GM18867 (cell line): Measurements from ENCODE around the gene CENPM.

ENCODE experiments used
- ATAC-seq: cut with Tn5 transposase; IDR thresholded peaks from one replicate; pipeline ENCODE4 v1.9.1; 2021; ENCODE audit warnings: mild to moderate bottlenecking, moderate library complexity; ENCODE audit not compliant: unreplicated experiment

CENPM gene

DNA sequence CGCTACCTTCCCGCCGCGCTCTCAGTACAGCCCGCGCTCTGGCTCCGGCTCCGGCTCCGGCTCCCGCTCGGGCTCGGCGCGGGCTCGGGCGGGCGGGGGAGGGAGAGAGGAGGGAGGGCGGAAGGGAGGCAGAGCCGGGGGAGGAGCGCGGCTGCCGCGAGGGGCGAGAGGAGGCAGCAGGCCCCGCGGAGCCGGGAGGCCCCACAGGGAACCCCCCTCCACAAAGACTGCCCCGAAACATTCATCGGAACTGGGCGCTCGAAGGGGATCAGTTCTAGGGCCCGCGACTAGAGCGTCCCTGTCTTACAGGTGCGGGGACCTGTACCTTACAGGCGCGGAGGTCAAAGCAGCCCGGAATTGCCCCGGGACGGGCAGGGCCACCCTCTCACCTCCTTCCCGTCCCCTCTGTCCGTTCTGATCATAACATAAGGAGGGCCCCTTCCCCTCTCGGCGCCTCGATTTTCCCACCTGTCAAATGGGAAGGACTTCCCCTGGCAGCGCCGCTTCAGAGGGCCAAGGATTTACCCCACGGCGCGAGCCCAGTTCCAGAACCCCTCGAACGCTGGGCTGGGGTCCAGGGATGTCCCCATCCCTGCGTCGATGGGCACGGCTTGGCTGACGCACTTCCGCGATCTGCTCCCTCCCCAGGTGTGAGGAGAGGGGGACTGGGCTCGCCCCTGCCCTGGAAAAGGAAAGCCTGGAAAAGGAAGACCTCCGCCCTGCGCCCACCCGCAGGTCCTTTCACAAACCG lies 31.7 kb downstream of the CENPM start, which contains the start of gene SHISA8:
TSS of gene SHISA8 (minus strand) at position 40 of the 751 bp plus-strand sequence. CDS start 407 bp downstream, outside the sequence.
- ATAC-seq: no peak

- ATAC-seq: no peak
Observed at GRCh38 chr22:41914611-41915034, 32.3 kb downstream of the CENPM start.

- no peak for ATAC-seq
Observed at GRCh38 chr22:41913842-41914534, 33.0 kb downstream of the CENPM start.

DNA sequence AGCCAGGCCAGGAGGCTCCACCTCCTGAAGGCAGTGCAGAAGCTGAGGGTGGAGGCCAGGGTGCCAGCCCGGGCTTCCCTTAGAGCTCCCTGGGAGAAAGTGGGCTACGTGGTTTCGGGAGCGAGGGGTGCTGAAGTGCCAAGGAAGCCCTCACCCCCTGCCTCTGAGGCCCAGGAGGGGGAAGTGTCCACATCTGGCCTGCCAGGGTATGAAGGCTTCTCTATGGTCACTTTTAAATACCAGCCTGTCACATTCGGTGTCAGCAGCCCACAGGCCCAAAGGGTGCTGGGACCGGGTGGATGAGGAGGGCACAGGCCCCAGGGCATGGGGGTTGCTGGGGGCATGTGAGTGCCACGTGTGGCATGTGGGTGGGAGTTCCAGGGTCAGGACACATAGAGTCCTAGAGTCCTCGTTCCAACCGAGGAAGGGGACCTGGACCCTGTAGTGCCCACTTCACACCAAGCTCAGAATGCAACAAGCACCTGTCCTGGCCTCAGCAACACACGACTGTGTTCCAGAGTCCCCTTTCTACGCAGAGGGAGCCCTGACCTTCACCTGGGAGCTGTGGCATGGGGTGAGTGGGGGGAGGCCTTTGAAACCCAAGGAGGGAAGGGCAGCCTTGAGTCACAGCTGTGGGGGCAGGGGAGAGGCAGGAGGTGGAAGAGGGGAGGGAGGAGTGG lies 33.8 kb downstream of the CENPM start:
- ATAC-seq: no peak

DNA sequence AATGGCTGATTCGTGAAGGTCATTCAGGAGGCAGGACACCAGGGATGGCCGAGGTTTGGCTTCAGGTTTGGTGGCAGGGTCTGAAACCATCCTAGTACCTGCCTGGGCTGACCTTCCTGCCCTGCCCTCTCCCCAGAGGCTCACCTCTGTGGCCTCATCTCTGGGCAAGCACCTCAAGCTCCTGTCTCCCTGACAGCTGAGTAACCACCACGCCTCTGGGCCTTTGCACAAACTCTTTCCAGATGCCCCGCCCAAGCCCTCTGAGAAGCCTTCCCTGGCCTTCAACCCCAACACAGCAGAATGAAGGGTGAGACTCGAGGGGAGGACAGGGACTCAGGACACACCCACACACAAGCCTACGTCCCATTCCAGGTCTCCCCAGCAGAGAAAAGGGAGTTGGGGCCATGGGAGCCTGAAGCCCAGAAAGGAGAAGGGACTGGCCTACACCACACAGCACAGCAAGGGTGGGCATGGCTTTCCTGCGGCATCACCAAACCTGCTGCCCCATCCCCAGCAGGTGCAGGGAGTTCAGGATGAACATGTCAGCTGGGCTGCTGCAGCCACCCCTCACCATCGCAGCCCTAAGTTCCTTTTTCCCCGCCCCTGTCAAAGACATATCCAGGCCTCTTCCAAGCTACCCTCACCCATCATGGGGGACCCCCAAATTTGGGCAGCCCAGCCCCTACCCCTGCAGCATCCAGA lies 34.5 kb downstream of the CENPM start:
- no peak for ATAC-seq

- ATAC-seq: no peak
Observed at GRCh38 chr22:41911001-41911611, 35.8 kb downstream of the CENPM start.

GRCh38 chr22:41910050-41911000 lies 36.6 kb downstream of the CENPM start:
- ATAC-seq: no peak

- no peak for ATAC-seq
Observed at GRCh38 chr22:41909310-41910049, 37.5 kb downstream of the CENPM start.

DNA sequence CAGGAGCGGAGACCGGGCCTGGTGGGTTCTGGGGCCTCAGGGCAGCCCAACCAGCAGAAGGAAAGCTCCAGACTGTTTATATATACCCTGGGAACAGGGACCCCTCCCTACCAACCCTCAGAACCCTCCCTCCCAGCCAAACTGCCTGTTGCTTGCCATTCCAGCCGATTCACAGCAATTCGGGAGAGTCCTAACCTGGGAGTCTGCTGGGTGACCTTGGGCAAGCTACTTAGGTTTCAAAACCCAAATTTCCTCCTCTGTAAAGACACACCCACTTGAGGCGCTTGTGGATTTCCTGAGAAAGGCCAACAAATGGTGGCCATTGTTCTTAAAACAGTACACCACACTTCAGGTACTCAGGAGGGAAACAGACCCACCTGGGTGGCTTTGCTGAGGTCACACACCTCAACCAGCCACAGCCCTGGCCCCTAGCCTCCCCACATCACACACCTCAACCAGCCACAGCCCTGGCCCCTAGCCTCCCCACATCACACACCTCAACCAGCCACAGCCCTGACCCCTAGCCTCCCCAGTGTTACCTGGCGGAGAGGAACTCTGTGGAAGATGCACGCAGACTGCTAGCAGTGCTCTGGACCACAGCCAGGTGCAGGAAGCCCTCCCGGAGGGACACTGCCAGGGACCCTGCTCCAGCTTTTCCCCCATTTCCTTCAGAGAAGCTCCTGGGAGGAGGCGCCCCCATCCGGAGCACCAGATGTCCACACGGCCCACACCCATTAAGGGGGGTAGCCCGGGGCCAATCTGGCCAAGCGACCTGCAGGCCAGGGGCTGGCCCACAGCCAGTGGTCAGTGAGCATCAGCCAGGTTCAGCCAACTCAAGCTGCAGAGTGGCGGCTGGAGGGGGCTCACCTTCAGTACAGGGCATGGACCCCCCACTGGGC lies 38.3 kb downstream of the CENPM start:
- no peak for ATAC-seq

DNA sequence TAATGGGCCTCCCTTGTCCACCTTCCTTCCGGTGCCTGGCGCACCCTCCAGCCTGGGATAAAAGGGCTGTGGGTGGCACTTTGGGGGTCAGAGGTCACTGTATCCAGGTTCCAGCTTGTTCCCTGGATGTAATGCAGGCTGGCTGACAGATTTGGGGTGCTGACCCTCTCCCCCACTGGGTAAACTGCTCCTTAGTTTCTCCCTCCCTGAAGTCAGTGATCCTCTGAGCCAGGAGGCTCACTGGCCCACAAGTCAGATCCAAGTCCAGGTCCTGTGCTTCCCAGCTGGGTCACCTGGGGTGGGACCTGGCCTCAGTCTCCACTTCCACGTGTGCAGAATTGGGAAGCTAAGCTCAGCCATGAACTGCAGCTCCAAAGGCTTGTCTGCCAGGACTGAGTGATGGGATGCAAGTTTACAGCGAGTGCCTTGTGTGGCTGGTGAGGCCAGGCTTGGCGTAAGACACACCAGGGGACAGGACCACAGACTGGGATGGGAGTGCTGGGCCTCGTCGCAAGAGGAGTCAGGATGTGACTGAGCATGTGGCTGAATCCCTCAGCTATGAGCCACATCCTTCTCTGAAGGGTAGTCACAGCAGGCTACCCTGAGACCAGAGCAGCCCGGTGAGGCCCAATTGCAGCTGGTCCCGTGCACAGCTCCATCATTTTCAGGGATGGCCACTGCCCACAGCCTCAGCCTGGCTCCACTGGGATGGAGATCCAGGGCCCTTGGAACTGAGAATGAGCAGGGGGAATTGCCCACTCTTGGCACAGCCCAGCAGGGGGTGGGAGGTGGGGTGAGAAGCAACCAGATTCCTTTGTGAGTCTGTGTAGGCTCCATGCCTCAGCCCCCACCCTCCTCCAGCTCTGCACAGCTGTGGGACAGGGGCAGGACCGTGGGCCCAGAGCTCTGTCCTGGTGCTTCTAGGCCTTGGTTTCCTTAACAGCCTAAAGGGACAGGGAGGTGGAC lies 39.2 kb downstream of the CENPM start:
- ATAC-seq: no peak

GRCh38 chr22:41906822-41907221 lies 40.1 kb downstream of the CENPM start:
- no peak for ATAC-seq

DNA sequence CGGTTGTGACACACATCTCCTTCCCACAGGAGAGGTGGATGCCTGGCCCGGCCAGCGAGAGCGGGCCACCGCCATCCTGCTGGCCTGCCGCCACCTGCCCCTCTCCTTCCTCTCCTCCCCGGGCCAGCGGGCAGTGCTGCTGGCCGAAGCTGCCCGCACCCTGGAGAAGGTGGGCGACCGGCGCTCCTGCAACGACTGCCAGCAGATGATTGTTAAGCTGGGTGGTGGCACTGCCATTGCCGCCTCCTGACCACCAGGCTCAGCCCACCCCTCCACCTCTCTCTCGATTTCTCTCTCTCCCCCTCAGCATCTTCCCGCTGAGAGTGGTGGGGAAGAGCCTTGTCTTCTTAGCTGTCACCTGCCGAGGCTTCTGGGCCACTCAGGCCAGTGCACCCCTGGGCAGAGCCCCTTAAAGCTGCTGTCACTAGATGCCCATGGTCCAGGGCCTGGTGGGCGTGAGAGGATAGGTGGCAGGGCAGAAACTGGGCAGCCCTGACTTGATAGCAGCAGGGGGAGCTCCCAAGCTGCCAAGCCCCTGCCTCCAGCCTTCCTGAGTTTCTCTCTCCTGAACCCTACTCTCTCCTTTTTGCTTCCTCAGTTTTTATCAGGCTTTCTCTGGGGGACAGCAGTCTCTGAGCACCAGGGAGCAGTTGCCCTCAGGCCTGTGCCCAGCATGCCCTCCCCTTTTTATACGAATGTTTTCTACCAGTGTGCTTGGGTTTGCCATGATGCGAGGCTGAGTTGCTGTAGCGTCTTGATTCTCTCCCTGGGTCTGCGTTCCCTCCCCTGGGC lies 41.3 kb downstream of the CENPM start:
- ATAC-seq: no peak

DNA sequence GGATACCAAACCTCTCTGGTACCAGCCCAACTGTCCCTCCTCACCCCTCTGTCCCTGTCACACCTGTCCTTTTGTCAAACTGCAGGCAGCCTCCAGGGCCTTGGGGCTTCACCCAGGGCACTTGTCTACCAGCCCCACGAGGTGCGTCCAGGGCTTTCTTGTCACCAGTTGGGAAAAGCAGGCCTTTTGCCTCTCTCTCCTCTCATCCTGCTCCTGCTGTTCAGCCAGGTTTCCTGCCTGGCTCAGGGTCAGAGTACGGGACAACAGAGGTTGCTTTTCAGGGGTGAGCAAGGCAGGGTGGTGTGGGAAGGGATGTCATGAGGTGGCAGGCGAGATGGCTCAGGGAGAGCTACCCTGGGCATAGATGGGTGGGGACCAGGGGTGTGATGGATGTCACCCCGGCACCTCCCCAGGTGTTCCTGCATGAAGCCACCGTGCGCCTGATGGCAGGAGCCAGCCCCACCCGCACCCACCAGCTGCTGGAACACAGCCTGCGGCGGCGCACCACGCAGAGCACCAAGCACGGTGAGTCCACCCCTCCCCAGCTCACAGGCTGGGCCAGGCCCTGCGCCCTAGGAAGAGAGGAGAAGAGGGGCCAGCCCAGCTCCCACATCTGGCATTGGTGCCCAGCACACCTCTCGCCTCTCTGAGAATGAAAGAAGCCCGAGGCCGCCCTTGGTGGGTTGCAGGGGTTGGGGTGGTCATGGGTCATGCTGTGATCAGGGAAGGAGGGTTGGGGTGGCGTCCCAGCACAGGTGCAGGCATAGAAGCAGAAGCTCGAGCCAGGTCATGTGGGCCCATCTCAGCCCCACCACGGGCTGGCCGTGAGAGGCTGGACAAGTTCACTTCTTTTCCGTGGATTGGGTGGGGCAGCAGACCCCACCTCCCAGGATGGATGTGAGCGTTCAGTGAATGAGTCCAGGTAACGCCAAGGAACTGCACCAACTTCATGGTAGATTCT lies 42.2 kb downstream of the CENPM start:
- no peak for ATAC-seq

DNA sequence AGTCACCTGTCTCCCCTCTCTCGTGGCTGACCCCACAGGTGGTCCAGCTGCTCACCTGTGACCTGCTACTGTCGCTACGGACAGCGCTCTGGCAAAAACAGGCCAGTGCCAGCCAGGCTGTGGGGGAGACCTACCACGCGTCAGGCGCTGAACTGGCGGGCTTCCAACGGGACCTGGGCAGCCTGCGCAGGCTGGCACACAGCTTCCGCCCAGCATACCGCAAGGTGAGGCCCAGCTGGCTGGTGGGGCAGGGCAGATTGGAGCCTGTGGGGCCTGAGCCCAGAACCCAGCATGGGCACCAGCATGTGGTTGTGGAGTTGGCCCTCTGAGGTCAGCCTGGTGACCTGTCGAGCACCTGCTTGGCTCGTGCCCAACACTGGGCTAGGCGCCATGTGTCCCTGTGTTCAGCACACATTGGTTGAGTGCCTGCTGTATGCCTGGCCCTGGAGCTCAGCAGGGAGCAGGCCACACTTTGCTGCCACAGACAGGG lies 44.0 kb downstream of the CENPM start:
- ATAC-seq: no peak

DNA sequence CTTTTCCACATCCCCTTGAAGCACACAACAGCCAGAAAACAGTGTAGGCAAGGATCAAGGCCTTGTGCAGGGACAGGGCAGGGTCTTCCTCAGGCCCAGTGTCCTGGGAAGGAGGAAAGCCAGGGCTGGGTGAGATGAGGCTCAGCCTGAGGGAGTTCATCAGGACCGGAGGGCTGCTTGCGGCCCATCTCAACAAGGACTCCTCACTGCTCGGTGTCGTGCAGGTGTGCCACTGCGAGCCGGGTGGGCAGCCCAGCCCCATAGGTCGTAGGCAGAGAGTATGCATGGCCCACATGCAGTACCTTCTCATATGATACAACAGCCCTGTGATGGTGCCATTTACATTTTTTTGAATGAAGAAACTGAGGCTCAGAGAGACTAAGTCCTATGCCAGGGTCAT lies 44.9 kb downstream of the CENPM start:
- no peak for ATAC-seq
